GM12878 (cell line): ENCODE measurements around the gene SOBP.

Experiments used
- ATF2 ChIP-seq: IDR thresholded peaks from 2 replicates; pipeline ENCODE4 v1.6.1; 2012; ENCODE audit warnings: low read length, inconsistent platforms
- CREM ChIP-seq: IDR thresholded peaks from 2 replicates; pipeline ENCODE4 v1.6.1; 2014; ENCODE audit warnings: antibody characterized with exemption, low read depth
- CTCF ChIP-seq, 3 experiments: IDR thresholded peaks in 2 of 3; conservative IDR thresholded peaks in 1 of 3; 2 replicates each; pipeline ENCODE4 v1.5.1; 2011; ENCODE audit warnings: low read depth in 3 of 3, low read length in 3 of 3, mild to moderate bottlenecking in 3 of 3, control low read depth in 2 of 3, moderate library complexity in 2 of 3, inconsistent platforms in 1 of 3, mixed read lengths in 1 of 3; ENCODE audit not compliant: control insufficient read depth in 2 of 3, insufficient read depth in 1 of 3; ENCODE audit errors: extremely low read depth in 1 of 3
- DPF2 ChIP-seq: fragments of 450-650 bp; IDR thresholded peaks from 2 replicates; pipeline ENCODE4 v1.6.1; 2017; ENCODE audit warnings: mild to moderate bottlenecking
- MAX ChIP-seq: IDR thresholded peaks from 2 replicates; pipeline ENCODE4 v1.6.1; 2012; ENCODE audit warnings: low read depth, low read length, improper control_type of control experiment
- NFYB ChIP-seq: IDR thresholded peaks from 2 replicates; pipeline ENCODE4 v1.6.1; 2011; ENCODE audit warnings: low read depth, mild to moderate bottlenecking, low read length, improper control_type of control experiment, moderate library complexity; ENCODE audit not compliant: insufficient read depth
- POLR2AphosphoS2 ChIP-seq: IDR thresholded peaks from 2 replicates; pipeline ENCODE4 v1.6.1; 2011; ENCODE audit warnings: low read depth, mild to moderate bottlenecking, low read length, improper control_type of control experiment, moderate library complexity
- POLR2AphosphoS5 ChIP-seq: IDR thresholded peaks from 2 replicates; pipeline ENCODE4 v1.6.1; 2011; ENCODE audit warnings: mild to moderate bottlenecking, low read length, inconsistent platforms
- POU2F2 ChIP-seq: IDR thresholded peaks from 3 replicates; pipeline ENCODE4 v1.6.1; 2011; ENCODE audit warnings: low read depth, mild to moderate bottlenecking, low read length, borderline replicate concordance
- SMAD1 ChIP-seq: fragments of 450-650 bp; IDR thresholded peaks from 2 replicates; pipeline ENCODE4 v1.6.1; 2018; ENCODE audit warnings: mild to moderate bottlenecking, low read depth; ENCODE audit not compliant: partially characterized antibody
- TAF1 ChIP-seq: IDR thresholded peaks from 2 replicates; pipeline ENCODE4 v1.6.1; 2011; ENCODE audit warnings: mild to moderate bottlenecking, low read depth, low read length, borderline replicate concordance

GRCh38 chr6:107536180-107536961, 46.5 kb downstream of the SOBP start:
- TF ChIP-seq CREM, result no peak
- TF ChIP-seq POLR2AphosphoS5, result no peak
- no peak for TF ChIP-seq DPF2
- TF ChIP-seq TAF1, result no peak
- no peak for TF ChIP-seq CTCF (IDR thresholded peaks at IDR 0.05 in 2 of 3, conservative IDR thresholded peaks at IDR 0.05 in 1 of 3; ENCODE audit: control insufficient read depth in 2 of 3, extremely low read depth in 1 of 3, insufficient read depth in 1 of 3, low read depth in 3 of 3, low read length in 3 of 3)
- TF ChIP-seq SMAD1, result no peak
- no peak for TF ChIP-seq MAX
- no peak for TF ChIP-seq POU2F2
- no peak for TF ChIP-seq ATF2
- no peak for TF ChIP-seq NFYB
- TF ChIP-seq POLR2AphosphoS2, result no peak
